Transverse colon (tissue), 4 donors: ENCODE data around the gene PTPRA.

Experiments
- POLR2A ChIP-seq: fragments of 450-650 bp; IDR thresholded peaks from one replicate; pipeline ENCODE4 v1.6.1; 2016; ENCODE audit warnings: antibody characterized with exemption, mild to moderate bottlenecking, moderate library complexity
- POLR2AphosphoS5 ChIP-seq, 3 donors: sonication (generic); formaldehyde crosslinking; IDR thresholded peaks; one replicate each; pipeline ENCODE4 v1.6.1; 2016; ENCODE audit warnings: antibody characterized with exemption in 3 of 3
- TF ChIP-seq, protein P1 (sequence below), 5 experiments: fragments of 200-600 bp in 3 of 5; fragments of 450-650 bp in 2 of 5; sonication (generic) in 3 of 5; IDR thresholded peaks; 1 replicate in 2 of 5; 2 replicates in 3 of 5; pipeline ENCODE4 v1.5.1; 2016 to 2017; ENCODE audit warnings: antibody characterized with exemption in 5 of 5, inconsistent platforms in 3 of 5, mild to moderate bottlenecking in 2 of 5, moderate library complexity in 1 of 5

DNA sequence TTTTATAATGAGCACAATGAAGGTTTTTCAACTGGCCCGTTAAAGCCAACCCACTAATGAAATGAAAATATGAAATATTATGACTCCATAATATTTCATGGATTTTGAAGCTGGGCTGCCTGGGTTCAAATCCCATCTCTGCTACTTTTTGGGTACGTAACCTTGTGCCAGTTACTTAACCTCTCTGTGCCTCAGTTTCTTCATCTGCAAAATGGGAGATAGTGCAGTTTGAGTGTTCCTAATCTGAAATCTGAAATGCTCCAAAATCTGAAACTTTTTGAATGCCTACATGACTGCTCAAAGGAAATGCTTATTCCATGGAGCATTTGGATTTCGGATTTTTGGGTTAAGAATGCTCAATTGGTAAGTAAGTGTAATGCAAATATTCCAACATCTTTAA, 29.5 kb downstream of the PTPRA start:
- TF ChIP-seq POLR2A (no peak), POLR2AphosphoS5 (IDR thresholded peaks at IDR 0.05) (no peak)
- TF ChIP-seq, protein P1, sequence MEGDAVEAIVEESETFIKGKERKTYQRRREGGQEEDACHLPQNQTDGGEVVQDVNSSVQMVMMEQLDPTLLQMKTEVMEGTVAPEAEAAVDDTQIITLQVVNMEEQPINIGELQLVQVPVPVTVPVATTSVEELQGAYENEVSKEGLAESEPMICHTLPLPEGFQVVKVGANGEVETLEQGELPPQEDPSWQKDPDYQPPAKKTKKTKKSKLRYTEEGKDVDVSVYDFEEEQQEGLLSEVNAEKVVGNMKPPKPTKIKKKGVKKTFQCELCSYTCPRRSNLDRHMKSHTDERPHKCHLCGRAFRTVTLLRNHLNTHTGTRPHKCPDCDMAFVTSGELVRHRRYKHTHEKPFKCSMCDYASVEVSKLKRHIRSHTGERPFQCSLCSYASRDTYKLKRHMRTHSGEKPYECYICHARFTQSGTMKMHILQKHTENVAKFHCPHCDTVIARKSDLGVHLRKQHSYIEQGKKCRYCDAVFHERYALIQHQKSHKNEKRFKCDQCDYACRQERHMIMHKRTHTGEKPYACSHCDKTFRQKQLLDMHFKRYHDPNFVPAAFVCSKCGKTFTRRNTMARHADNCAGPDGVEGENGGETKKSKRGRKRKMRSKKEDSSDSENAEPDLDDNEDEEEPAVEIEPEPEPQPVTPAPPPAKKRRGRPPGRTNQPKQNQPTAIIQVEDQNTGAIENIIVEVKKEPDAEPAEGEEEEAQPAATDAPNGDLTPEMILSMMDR (IDR thresholded peaks at IDR 0.05): no peak
